PC-3 (cell line): Measurements from ENCODE around the gene SOSTDC1. TPM values are rescaled to one million over a fixed set of nuclear protein-coding genes. Genes with fewer than 3 reads are reported as not detected.

Experiments
- ATAC-seq: fragments of 200-7000 bp; cut with Tn5 transposase; 2 replicates; pipeline ENCODE4 v1.9.1; 2020; ENCODE audit warnings: mild to moderate bottlenecking, moderate library complexity
- BruUV-seq: library from RNA; stranded (reverse); fragments of 400-500 nt; replicated peaks from 2 replicates; lab custom pipeline; 2021; lab: Mats Ljungman, UMichigan
- CTCF ChIA-PET: fragments of 300-600 bp; sonication (Branson Sonifier 250); formaldehyde crosslinking; loops from one replicate; lab custom pipeline; 2022; ENCODE audit warnings: antibody characterized with exemption; lab: Charles Lee
- POLR2A ChIA-PET: fragments of 300-600 bp; sonication (Branson Sonifier 250); formaldehyde crosslinking; loops from one replicate; lab custom pipeline; 2022; ENCODE audit warnings: antibody characterized with exemption; ENCODE audit not compliant: unreplicated experiment; lab: Charles Lee
- DNase-seq: peaks from one replicate; pipeline ENCODE4 v3.0.0-alpha.2; 2015
- H2AFZ ChIP-seq: fragments of 300-600 bp; sonication (generic); 2 replicates; pipeline ENCODE4 v1.6.0; 2016; ENCODE audit warnings: antibody characterized with exemption, low read length
- H3F3A ChIP-seq: fragments of 300-600 bp; sonication (generic); one replicate; pipeline ENCODE4 v1.6.0; 2017; ENCODE audit warnings: antibody characterized with exemption, low read length, control low read depth, mild to moderate bottlenecking; ENCODE audit not compliant: unreplicated experiment
- H3K27ac ChIP-seq: fragments of 300-600 bp; sonication (generic); 2 replicates; pipeline ENCODE4 v1.5.1; 2016; ENCODE audit warnings: mild to moderate bottlenecking, low read length
- H3K27me3 ChIP-seq: fragments of 300-600 bp; sonication (generic); 2 replicates; pipeline ENCODE4 v1.6.1; 2016; ENCODE audit warnings: low read length, mixed read lengths
- H3K36me3 ChIP-seq: fragments of 300-600 bp; sonication (generic); 2 replicates; pipeline ENCODE4 v1.6.1; 2016; ENCODE audit warnings: low read depth, mixed run types, low read length, mixed read lengths
- H3K4me1 ChIP-seq: fragments of 300-600 bp; sonication (generic); 2 replicates; pipeline ENCODE4 v1.5.1; 2016; ENCODE audit warnings: low read length; ENCODE audit not compliant: insufficient read depth
- H3K4me2 ChIP-seq: fragments of 300-600 bp; sonication (generic); 2 replicates; pipeline ENCODE4 v1.6.0; 2016; ENCODE audit warnings: low read length
- H3K4me3 ChIP-seq: fragments of 300-600 bp; sonication (generic); 2 replicates; pipeline ENCODE4 v1.5.1; 2016; ENCODE audit warnings: mild to moderate bottlenecking, low read length, mixed read lengths
- H3K79me2 ChIP-seq: fragments of 300-600 bp; sonication (generic); 2 replicates; pipeline ENCODE4 v1.6.1; 2017; ENCODE audit warnings: low read length, mixed read lengths
- H3K9ac ChIP-seq: fragments of 300-600 bp; sonication (generic); 2 replicates; pipeline ENCODE4 v1.6.0; 2016; ENCODE audit warnings: mild to moderate bottlenecking, low read length
- H3K9me2 ChIP-seq: fragments of 300-600 bp; sonication (generic); replicated peaks from 2 replicates; pipeline ENCODE4 v1.6.1; 2016; ENCODE audit warnings: mixed run types, low read length, mixed read lengths
- H3K9me3 ChIP-seq: fragments of 300-600 bp; sonication (generic); 2 replicates; pipeline ENCODE4 v1.6.1; 2016; ENCODE audit warnings: low read length, mixed read lengths
- H4K20me1 ChIP-seq: fragments of 300-600 bp; sonication (generic); 2 replicates; pipeline ENCODE4 v1.6.1; 2016; ENCODE audit warnings: low read length, mixed read lengths
- EZH2 ChIP-seq: fragments of 300-600 bp; sonication (generic); IDR thresholded peaks from one replicate; pipeline ENCODE4 v1.6.1; 2017; ENCODE audit warnings: antibody characterized with exemption, mild to moderate bottlenecking, low read length; ENCODE audit not compliant: unreplicated experiment
- EZH2phosphoT487 ChIP-seq: fragments of 300-600 bp; sonication (generic); IDR thresholded peaks from 2 replicates; pipeline ENCODE4 v1.6.1; 2018; ENCODE audit warnings: mild to moderate bottlenecking, antibody characterized with exemption, low read length, borderline replicate concordance
- intact Hi-C: fragments of 100-400 bp; cut with micrococcal nuclease; formaldehyde crosslinking; loops from 2 replicates; pipeline ENCODE4 v1.9.0; 2023
- total RNA-seq: library from RNA; depleted of rRNA; stranded (reverse); fragments of >200 nt; gene quantifications from 2 replicates; pipeline ENCODE4 v1.2.3, GENCODE V29; 2014
- TF ChIP-seq, protein P1 (sequence below): fragments of 300-600 bp; sonication (generic); conservative IDR thresholded peaks from 2 replicates; pipeline ENCODE4 v1.5.1; 2017; ENCODE audit warnings: antibody characterized with exemption, low read depth, mild to moderate bottlenecking, low read length

SOSTDC1 gene
- total RNA-seq, 1 experiment from 2014 or later: 0.22 TPM

DNA sequence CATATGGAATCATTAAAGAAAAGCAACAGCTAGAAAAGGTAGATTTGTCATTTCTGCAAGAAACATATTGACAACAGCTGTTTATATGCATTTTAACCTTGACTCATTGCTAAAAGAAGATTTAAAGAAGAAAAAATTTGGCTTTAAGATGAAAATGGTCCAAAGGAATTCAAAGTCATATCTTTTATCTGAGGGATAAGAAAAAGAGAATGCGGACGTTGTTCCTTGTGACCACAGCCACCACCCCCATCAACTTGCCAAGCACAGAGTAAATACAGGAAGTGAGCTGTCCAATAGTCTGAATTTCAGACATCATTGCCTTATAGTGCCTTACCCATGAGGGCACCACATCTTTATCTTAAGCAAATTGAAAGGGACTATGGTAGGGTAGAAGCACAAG lies 36.9 kb downstream of the SOSTDC1 start:
- POLR2A ChIA-PET: no interaction called here
- Histone ChIP-seq H3K27ac (peak overlapping the region; percentile 45), H3K4me1 (peaks cover 39% of the 10 kb centered on the region), H3K9me3 (no peaks in the 10 kb centered on the region), H3K4me2 (peak overlapping the region; percentile 61), H3K9me2 (no peaks in the 10 kb centered on the region), H2AFZ (no peak overlapping the region), H3K9ac (no peak overlapping the region), H3K4me3 (no peak overlapping the region), H3K79me2 (no peaks in the 10 kb centered on the region), H4K20me1 (no peaks in the 10 kb centered on the region), H3K36me3 (no peaks in the 10 kb centered on the region), H3F3A (peaks cover 4% of the 10 kb centered on the region), H3K27me3 (no peaks in the 10 kb centered on the region)
- CTCF ChIA-PET: no interaction called here
- intact Hi-C loops: loop anchor here (2.0 kb wide), 1 partner anchor 216 kb away; the partner anchor contains the start of gene ANKMY2
- no TSS peak for BruUV-seq
- TF ChIP-seq EZH2 (no peak), EZH2phosphoT487 (no peak)
- TF ChIP-seq, protein P1, sequence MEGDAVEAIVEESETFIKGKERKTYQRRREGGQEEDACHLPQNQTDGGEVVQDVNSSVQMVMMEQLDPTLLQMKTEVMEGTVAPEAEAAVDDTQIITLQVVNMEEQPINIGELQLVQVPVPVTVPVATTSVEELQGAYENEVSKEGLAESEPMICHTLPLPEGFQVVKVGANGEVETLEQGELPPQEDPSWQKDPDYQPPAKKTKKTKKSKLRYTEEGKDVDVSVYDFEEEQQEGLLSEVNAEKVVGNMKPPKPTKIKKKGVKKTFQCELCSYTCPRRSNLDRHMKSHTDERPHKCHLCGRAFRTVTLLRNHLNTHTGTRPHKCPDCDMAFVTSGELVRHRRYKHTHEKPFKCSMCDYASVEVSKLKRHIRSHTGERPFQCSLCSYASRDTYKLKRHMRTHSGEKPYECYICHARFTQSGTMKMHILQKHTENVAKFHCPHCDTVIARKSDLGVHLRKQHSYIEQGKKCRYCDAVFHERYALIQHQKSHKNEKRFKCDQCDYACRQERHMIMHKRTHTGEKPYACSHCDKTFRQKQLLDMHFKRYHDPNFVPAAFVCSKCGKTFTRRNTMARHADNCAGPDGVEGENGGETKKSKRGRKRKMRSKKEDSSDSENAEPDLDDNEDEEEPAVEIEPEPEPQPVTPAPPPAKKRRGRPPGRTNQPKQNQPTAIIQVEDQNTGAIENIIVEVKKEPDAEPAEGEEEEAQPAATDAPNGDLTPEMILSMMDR: no peak
- ATAC-seq: peak; percentile 85
- DNase-seq: peak; percentile 82

DNA sequence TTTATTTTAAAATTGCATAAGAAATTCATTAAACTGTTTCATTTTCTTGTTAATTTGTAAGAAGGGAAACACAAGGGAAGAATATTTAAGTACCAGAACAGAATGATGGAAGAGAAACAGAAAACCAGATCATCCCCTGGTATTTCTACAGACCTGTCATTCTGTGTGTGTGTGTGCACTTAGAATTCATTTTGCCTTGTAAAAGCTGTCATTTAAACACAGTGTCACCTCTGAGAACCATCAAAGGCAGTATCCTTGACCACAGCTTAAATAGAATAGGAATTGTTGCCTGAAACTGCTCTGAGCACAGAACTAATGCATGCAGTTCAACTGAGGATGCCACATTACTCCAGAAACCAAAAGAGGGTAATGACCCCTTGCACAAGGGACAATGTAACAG lies 37.4 kb downstream of the SOSTDC1 start:
- intact Hi-C loops: loop anchor here (2.0 kb wide), 1 partner anchor 217 kb away; the partner anchor contains the start of gene ANKMY2
- no TSS peak for BruUV-seq
- no peak for ATAC-seq
- peaks cover 39% of the 10 kb centered on the region for H3K4me1 ChIP-seq
- CTCF ChIA-PET: no interaction called here
- H4K20me1 ChIP-seq: no peaks in the 10 kb centered on the region
- no peak overlapping the region for H2AFZ ChIP-seq
- H3K4me3 ChIP-seq: no peak overlapping the region
- H3K9me3 ChIP-seq: no peaks in the 10 kb centered on the region
- H3K27ac ChIP-seq: peak overlapping the region; percentile 45
- H3K36me3 ChIP-seq: no peaks in the 10 kb centered on the region
- no peak for TF ChIP-seq EZH2
- TF ChIP-seq, protein P1: no peak
- no peak for TF ChIP-seq EZH2phosphoT487
- H3K27me3 ChIP-seq: no peaks in the 10 kb centered on the region
- no peak for DNase-seq
- H3K9ac ChIP-seq: no peak overlapping the region
- H3K9me2 ChIP-seq: no peaks in the 10 kb centered on the region
- peaks cover 4% of the 10 kb centered on the region for H3F3A ChIP-seq
- H3K4me2 ChIP-seq: peak overlapping the region; percentile 61
- POLR2A ChIA-PET: no interaction called here
- H3K79me2 ChIP-seq: no peaks in the 10 kb centered on the region

DNA sequence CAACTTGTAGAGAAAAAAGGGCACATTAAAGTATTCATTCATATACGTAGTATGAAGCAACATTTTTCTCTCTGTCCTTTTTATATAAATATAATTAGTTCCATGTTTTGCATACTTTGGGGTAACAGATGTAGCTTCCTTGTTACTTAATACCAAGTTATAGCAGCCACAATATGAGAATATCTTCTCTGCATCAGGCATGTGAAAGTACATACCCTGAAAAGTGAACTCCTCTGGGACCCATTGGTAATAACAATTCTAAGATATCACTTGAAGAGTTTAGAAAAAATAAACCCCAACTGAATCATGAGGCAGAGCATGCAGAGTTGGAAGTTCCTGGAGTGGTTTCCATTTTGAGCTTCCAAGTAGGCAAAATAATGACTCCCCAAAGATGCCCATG lies 41.8 kb downstream of the SOSTDC1 start:
- intact Hi-C loops: loop anchor here (5.0 kb wide), 1 partner anchor 106 kb away; no protein-coding TSS in a partner anchor

More for the DNA sequence above, 41.8 kb downstream of the SOSTDC1 start:
- H3K27ac ChIP-seq: no peak overlapping the region
- no peaks in the 10 kb centered on the region for H3K27me3 ChIP-seq
- H3K9me2 ChIP-seq: no peaks in the 10 kb centered on the region
- H3K9ac ChIP-seq: no peak overlapping the region
- no peak overlapping the region for H2AFZ ChIP-seq
- H3F3A ChIP-seq: peaks cover 4% of the 10 kb centered on the region
- no TSS peak for BruUV-seq
- DNase-seq (no peak), ATAC-seq (no peak)
- H3K4me2 ChIP-seq: no peak overlapping the region
- POLR2A ChIA-PET: no interaction called here
- no peaks in the 10 kb centered on the region for H4K20me1 ChIP-seq
- H3K4me1 ChIP-seq: peaks cover 45% of the 10 kb centered on the region
- no peaks in the 10 kb centered on the region for H3K79me2 ChIP-seq
- H3K9me3 ChIP-seq: no peaks in the 10 kb centered on the region
- no peaks in the 10 kb centered on the region for H3K36me3 ChIP-seq
- H3K4me3 ChIP-seq: no peak overlapping the region
- CTCF ChIA-PET: no interaction called here
- TF ChIP-seq EZH2 (no peak), EZH2phosphoT487 (no peak)
- TF ChIP-seq, protein P1: no peak
